Esophagus (tissue), 2 donors: ENCODE measurements around the gene NDUFAF7. TPM values are rescaled to one million over a fixed set of nuclear protein-coding genes. Genes with fewer than 3 reads are reported as not detected.
"Not testable (repeated sequence)": the region's sequence is repeated elsewhere in the genome, so short reads cannot be mapped to it uniquely, and the experiment has no call there.

ENCODE experiments used
- H3K27ac ChIP-seq, 2 donors: one replicate each; pipeline ENCODE4 v1.5.1; 2013; ENCODE audit warnings: low read depth in 2 of 2, mild to moderate bottlenecking in 2 of 2, inconsistent platforms in 1 of 2, low read length in 1 of 2, moderate library complexity in 1 of 2
- H3K27me3 ChIP-seq, 2 donors: one replicate each; pipeline ENCODE4 v1.6.1; 2013; ENCODE audit warnings: low read length in 2 of 2, control low read depth in 1 of 2, mild to moderate bottlenecking in 1 of 2; ENCODE audit not compliant: insufficient read depth in 2 of 2, control insufficient read depth in 1 of 2
- H3K36me3 ChIP-seq, 2 donors: one replicate each; pipeline ENCODE4 v1.6.1; 2013; ENCODE audit warnings: low read length in 1 of 2; ENCODE audit not compliant: control insufficient read depth in 2 of 2, insufficient read depth in 2 of 2
- H3K4me1 ChIP-seq, 2 donors: one replicate each; pipeline ENCODE4 v1.6.1; 2013; ENCODE audit warnings: low read length in 1 of 2; ENCODE audit not compliant: control insufficient read depth in 2 of 2, insufficient read depth in 2 of 2
- H3K4me3 ChIP-seq, 2 donors: one replicate each; pipeline ENCODE4 v1.5.1; 2013; ENCODE audit warnings: low read length in 2 of 2, mild to moderate bottlenecking in 2 of 2, low read depth in 1 of 2, moderate library complexity in 1 of 2
- H3K9me3 ChIP-seq, 2 donors: one replicate each; pipeline ENCODE4 v1.6.1; 2013; ENCODE audit warnings: mild to moderate bottlenecking in 2 of 2, low read depth in 1 of 2, low read length in 1 of 2, moderate library complexity in 1 of 2; ENCODE audit not compliant: control insufficient read depth in 2 of 2, insufficient read depth in 1 of 2
- WGBS, 2 donors: extraction: QIAGEN DNeasy Blood & Tissue Kit; methylation state at CpG; one replicate each; pipeline ENCODE4 v1.1.7; 2013; 5-methylcytosine and 5-hydroxymethylcytosine counted together
- polyA plus RNA-seq, 2 donors: library from polyadenylated mRNA; stranded (reverse); fragments of 200-250 nt; gene quantifications; one replicate each; pipeline ENCODE4 v1.2.3, GENCODE V29; 2013
- donor health status: healthy with polysubstance abuse.
- donor health status: Bipolar disorder and iron deficiency.

Gene NDUFAF7
- 1 to 10 TPM; 6.9 to 8.1 TPM for polyA plus RNA-seq

GRCh38 chr2:37231241-37232130, at the start of gene NDUFAF7, which contains the start of gene CEBPZ:
Gene NDUFAF7 (plus strand): TSS chr2:37231658. CDS start chr2:37231706, 48 bp downstream.
Gene CEBPZ (minus strand): TSS chr2:37231596. CDS start chr2:37231567, 29 bp downstream.
- Histone ChIP-seq H3K4me3 (peak within 1 kb of the TSS; percentile 70 to 78), H3K36me3 (peaks cover 2 to 3% of the 10 kb centered on the region in 2 donors), H3K9me3 (no peaks in the 10 kb centered on the region), H3K27ac (peak within 1 kb of the TSS; percentile 91 to 93), H3K4me1 (peaks cover 8 to 9% of the 10 kb centered on the region in 2 donors), H3K27me3 (no peaks in the 10 kb centered on the region)
- 0% methylated on average over 72 to 73 of the region's 73 CpGs for WGBS, 2 donors

GRCh38 chr2:37181726-37182684, 49.5 kb upstream of the NDUFAF7 start:
- WGBS, 2 donors = 75 to 80% methylated on average over 17 of the region's 17 CpGs
- no peak overlapping the region for H3K27ac ChIP-seq
- H3K4me3 ChIP-seq = no peak overlapping the region
- no peaks in the 10 kb centered on the region for H3K4me1 ChIP-seq
- no peaks in the 10 kb centered on the region for H3K27me3 ChIP-seq
- no peaks in the 10 kb centered on the region for H3K9me3 ChIP-seq
- no peaks in the 10 kb centered on the region for H3K36me3 ChIP-seq

- Histone ChIP-seq H3K36me3 (no peaks in the 10 kb centered on the region), H3K4me3 (no peak within 1 kb of the TSS), H3K27ac (peak within 1 kb of the TSS in 1 of 2 donors; percentile 63), H3K4me1 (no peaks in the 10 kb centered on the region), H3K27me3 (no peaks in the 10 kb centered on the region), H3K9me3 (no peaks in the 10 kb centered on the region)
- WGBS, 2 donors = 91 to 95% methylated on average over 2 of the region's 2 CpGs
These were observed 42.9 kb upstream of the NDUFAF7 start, which contains the start of gene SULT6B1 for GRCh38 chr2:37188570-37188969. Gene SULT6B1 (minus strand): TSS chr2:37188670. CDS start chr2:37188640, 30 bp downstream.

GRCh38 chr2:37189452-37190153, 41.9 kb upstream of the NDUFAF7 start:
- WGBS, 2 donors = 60 to 61% methylated on average over 6 of the region's 6 CpGs
- H3K27me3 ChIP-seq = no peaks in the 10 kb centered on the region
- H3K27ac ChIP-seq = peak overlapping the region in 1 of 2 donors; percentile 63

GRCh38 chr2:37190290-37190689, 41.2 kb upstream of the NDUFAF7 start:
- Histone ChIP-seq H3K9me3 (no peaks in the 10 kb centered on the region), H3K4me3 (no peak overlapping the region), H3K27ac (no peak overlapping the region), H3K27me3 (no peaks in the 10 kb centered on the region), H3K36me3 (no peaks in the 10 kb centered on the region), H3K4me1 (no peaks in the 10 kb centered on the region)
- WGBS, 2 donors = 84% methylated on average over 4 of the region's 4 CpGs

More at GRCh38 chr2:37189452-37190153, 41.9 kb upstream of the NDUFAF7 start:
- no peaks in the 10 kb centered on the region for H3K36me3 ChIP-seq
- H3K9me3 ChIP-seq = no peaks in the 10 kb centered on the region
- H3K4me1 ChIP-seq = no peaks in the 10 kb centered on the region
- H3K4me3 ChIP-seq = no peak overlapping the region

GRCh38 chr2:37191253-37191652, 40.2 kb upstream of the NDUFAF7 start:
- no peaks in the 10 kb centered on the region for H3K36me3 ChIP-seq
- H3K27ac ChIP-seq = no peak overlapping the region
- H3K4me3 ChIP-seq = no peak overlapping the region
- no peaks in the 10 kb centered on the region for H3K4me1 ChIP-seq
- no peaks in the 10 kb centered on the region for H3K27me3 ChIP-seq
- no peaks in the 10 kb centered on the region for H3K9me3 ChIP-seq
- WGBS, 2 donors = 73 to 76% methylated on average over 4 of the region's 4 CpGs

- Histone ChIP-seq H3K4me1 (no peaks in the 10 kb centered on the region), H3K36me3 (no peaks in the 10 kb centered on the region), H3K27me3 (no peaks in the 10 kb centered on the region), H3K4me3 (no peak overlapping the region), H3K9me3 (no peaks in the 10 kb centered on the region), H3K27ac (no peak overlapping the region)
- 81 to 86% methylated on average over 6 of the region's 6 CpGs for WGBS, 2 donors
These were observed 39.7 kb upstream of the NDUFAF7 start for GRCh38 chr2:37191747-37192146.

GRCh38 chr2:37192551-37192950, 38.9 kb upstream of the NDUFAF7 start:
- H3K9me3 ChIP-seq = no peaks in the 10 kb centered on the region
- H3K4me1 ChIP-seq = peaks cover 0 to 2% of the 10 kb centered on the region in 2 donors
- WGBS, 2 donors = 81 to 88% methylated on average over 1 of the region's 1 CpG
- H3K27ac ChIP-seq = no peak overlapping the region
- no peak overlapping the region for H3K4me3 ChIP-seq
- no peaks in the 10 kb centered on the region for H3K36me3 ChIP-seq
- no peaks in the 10 kb centered on the region for H3K27me3 ChIP-seq

GRCh38 chr2:37195862-37196319, 35.6 kb upstream of the NDUFAF7 start:
- H3K4me1 ChIP-seq, H3K9me3 ChIP-seq, H3K27me3 ChIP-seq, H3K36me3 ChIP-seq: not testable (repeated sequence)
- WGBS, 2 donors = 83% methylated on average over 20 of the region's 20 CpGs
- H3K27ac ChIP-seq = peak overlapping the region; percentile 90 to 95
- peak overlapping the region; percentile 81 to 94 for H3K4me3 ChIP-seq
